Measurements from ENCODE around the gene PIGU. TPM values are rescaled to one million over a fixed set of nuclear protein-coding genes. Genes with fewer than 3 reads are reported as not detected.
"Not testable (repeated sequence)": the region's sequence is repeated elsewhere in the genome, so short reads cannot be mapped to it uniquely, and the experiment has no call there.

Gene PIGU
- total RNA-seq, 1 donor from 2014 or later = 11.7 TPM

DNA sequence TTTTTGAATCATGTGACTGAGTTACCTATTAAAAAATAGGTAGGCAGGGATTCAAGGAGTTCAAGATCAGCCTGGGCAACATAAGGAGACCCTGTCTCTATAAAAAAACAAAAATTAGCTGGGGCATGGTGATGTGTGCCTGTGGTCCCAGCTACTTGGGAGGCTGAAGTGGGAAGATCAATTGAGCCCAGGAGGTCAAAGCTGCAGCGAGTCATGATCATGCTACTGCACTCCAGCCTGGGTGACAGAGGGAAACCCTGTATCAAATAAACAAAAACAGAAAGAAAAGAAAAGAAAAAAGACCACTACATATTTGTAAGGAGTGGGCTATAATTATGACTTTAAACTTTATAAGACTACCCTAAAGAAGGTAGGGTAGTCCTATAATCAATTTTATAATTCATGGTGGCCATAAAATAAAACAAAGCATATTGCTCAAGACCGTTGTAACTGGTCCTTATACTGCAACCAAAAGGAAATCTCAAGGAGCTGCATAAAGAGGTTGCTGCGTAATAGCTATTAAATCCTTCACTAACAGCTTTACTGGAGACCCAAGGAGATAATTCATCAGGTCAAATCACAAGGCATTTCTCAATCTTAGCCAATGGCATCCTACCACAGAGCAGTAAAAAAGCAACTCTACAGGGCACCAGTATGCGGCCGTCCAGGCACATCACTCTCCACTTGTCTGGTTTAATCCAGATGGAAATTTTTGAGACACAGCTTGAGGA, 13.5 kb downstream of the PIGU start:
- DNase-seq (ENCODE audit: low spot score) = no peak

DNA sequence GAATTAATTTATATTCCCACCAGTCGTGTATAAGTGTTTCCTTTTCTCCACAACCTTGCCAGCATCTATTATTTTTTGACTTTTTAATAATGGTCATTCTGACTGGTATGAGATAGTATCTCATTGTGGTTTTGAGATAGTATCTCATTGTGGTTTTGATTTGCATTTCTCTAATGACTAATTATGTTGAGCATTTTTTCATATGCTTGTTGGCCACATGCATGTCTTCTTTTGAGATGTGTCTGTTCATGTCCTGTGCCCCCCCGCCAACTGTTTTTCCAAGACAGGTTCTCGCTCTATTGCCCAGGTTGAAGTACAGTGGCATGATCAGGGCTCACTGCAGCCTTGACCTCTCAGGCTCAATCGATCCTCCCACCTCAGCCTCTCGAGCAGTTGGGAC, 15.1 kb downstream of the PIGU start:
- not testable (repeated sequence) for DNase-seq (ENCODE audit: low spot score)

DNA sequence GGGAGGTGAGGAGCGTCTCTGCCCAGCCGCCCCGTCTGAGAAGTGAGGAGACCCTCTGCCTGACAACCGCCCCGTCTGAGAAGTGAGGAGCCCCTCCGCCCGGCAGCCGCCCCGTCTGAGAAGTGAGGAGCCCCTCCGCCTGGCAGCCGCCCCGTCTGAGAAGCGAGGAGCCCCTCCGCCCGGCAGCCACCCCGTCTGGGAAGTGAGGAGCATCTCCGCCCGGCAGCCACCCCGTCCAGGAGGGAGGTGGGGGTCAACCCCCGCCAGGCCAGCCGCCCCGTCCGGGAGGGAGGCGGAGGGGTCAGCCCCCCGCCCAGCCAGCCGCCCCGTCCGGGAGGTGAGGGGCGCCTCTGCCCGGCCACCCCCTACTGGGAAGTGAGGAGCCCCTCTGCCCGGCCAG, 18.2 kb downstream of the PIGU start:
- DNase-seq (ENCODE audit: low spot score) = not testable (repeated sequence)

DNA sequence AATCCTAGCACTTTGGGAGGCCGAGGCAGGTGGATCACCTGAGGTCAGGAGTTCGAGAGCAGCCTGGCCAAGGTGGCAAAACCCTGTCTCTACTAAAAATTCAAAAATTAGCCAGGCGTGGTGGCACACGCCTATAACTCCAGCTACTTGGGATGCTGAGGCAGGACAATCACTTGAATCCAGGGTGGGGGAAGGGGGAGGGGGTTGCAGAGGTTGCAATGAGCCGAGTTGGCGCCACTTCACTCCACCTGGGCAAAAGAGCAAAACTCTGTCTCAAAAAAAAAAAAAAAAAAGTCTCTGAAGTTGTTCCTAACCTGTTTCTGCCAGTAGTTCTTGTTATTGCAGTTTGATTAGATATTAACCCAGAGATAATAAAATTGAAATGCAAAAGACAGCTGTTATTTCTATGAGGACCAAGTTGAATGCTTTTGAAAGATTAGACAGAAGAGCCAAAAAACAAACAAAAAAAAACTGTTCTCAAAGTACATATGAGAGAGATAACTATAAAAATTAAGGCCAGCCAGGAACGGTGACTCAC, 22.6 kb downstream of the PIGU start:
- no peak for DNase-seq (ENCODE audit: low spot score)

DNA sequence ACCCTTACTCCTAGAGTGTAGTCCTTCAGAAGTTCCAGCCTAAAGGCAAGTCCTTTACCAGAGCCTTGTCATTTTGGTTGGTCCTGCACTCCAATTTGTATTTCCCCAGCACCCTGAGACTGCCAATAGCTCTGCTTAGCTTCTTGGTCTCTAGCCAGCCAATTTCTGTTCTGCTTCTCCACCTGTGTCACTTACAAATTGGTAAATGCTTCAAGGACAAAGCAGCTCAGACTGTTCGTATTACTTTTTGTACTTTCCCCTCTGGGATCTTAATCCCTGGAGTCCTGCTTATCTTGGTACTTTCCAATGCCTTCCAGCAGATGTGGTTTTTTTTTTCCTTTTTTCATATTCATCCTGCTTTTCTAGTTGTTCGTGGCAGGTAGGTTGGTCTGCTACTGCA, 25.7 kb downstream of the PIGU start:
- DNase-seq (ENCODE audit: low spot score) = no peak

DNA sequence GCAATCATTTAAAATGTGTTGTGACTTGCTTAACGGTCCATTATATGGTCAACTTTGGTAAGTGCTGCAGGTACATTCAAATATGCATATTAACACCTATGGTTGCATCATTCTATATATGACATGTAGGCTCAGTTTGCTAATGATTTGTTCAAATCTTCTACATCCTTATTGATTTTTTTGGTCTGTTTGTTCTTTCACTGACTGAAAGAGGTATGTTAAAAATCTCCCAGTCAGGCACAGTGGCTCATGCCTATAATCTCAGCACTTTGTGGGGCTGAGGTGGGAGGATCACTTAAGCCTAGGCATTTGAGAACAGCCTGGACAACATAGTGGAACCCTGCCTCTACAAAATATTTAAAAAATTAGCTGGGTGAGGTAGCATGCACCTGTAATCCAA, 29.2 kb downstream of the PIGU start:
- DNase-seq (ENCODE audit: low spot score) = no peak

DNA sequence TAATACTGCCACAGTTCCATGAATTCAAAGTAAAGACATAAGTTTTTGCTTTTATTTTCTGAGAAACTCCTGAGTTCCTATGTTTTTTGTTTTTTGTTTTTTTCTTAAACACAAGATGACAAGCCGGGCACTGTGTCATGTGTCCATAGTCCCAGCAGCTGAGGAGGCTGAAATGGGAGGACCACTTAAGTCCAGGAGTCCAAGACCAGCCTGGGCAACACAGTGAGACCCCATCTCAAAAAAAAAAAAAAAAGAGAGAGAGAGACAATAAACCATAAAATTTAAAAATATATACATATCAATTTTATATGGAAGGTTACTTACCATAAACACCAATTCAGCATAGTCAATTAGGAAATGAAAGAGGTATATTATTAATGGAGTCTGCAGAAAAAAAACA, 31.9 kb downstream of the PIGU start:
- no peak for DNase-seq (ENCODE audit: low spot score)

DNA sequence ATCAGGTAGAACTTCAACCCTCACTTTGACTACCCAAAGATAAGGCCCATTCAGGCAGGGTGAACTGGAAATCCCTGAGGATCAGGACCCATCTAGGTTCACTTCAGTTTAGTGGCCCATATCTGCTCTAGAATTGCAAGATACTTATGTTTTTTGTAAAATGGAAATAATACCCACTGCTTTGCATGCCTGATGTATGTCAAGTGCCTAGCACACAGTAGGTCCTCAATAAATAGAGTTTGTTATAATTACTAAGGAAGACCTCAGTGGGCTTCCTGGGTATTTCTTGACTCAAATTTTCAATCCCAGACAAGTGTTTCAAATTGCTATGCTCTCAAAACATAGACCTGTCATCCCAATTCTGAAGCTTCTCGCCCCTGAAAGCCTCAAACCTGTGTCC, 32.5 kb downstream of the PIGU start:
- no peak for DNase-seq (ENCODE audit: low spot score)

DNA sequence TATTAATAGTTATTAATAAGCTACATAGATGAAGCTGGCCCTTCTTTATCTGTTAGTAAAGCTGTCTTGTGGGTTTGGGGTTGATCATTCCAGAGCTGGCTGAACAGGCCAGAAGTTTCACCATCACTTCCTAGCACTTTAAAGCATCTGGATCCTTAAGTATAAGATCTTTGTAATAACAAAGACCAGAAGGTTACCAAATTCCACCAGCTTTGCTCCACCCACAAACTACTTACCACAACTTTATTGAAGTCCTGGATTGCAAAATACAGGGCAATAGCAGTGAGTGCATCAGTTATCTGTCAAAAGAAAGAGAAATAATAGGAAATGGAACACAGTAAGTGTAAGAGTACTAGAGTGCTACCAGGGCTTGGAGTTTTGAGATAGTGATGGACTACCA, 33.0 kb downstream of the PIGU start:
- no peak for DNase-seq (ENCODE audit: low spot score)

DNA sequence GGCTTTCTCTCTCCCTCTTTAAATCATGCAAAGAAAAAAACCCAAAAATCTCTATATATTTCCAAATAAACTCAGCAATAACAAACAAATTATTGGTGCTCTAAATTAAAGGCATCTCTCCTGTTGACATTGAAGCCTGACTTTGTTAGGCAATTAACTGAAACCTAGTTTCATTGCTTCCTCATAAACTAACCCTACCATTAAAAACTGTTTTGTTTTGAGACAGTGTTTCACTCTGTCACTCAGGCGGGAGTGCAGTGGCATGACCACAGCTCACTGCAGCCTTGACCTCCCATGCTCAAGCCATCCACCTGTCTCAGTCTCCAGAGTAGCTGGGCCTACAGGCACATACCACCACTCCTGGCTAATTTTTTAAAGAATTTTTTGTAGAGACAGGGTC, 34.9 kb downstream of the PIGU start:
- DNase-seq (ENCODE audit: low spot score) = no peak

DNA sequence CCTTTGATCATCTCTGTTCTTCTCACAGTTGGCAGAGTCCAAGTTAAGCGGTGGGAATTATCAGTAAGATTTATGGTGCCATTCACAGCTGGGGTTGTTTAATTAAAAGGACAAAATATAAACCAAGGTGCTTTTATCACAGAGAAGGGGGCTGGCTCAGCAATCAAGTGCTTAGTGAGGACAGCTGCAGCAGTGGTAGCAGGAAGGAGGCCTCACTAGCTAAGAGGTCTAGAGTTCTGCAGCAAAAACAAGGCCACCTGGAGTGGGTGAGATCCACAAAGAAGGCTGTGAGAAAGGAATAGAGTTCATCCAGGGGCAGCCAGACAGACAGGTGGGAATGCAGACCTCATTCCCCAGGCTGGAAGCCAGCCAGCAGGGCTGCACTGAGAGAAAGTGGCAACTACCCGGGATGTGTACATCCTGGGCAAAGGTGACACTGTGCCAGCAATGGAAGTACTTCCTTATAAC, 37.1 kb downstream of the PIGU start:
- no peak for DNase-seq (ENCODE audit: low spot score)

DNA sequence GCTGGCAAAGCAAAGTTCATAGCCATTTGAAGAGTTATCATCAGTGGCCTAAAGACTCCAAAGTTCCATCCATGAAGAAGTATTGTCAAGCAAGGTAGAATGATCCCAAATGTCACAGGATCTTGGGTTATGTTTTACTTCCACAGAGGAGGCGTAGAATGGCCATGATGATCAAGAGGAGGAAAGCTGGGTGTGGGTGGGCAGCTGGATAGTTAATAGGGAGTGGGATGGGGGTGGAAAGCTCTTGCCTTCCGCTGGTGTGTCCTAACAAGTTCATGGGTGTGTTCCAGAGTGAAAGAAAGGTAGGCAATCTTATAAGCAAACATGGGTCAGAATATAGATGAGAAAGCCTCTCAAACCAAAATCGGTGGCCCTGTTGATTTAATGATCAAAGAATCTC, 38.4 kb downstream of the PIGU start:
- no peak for DNase-seq (ENCODE audit: low spot score)

DNA sequence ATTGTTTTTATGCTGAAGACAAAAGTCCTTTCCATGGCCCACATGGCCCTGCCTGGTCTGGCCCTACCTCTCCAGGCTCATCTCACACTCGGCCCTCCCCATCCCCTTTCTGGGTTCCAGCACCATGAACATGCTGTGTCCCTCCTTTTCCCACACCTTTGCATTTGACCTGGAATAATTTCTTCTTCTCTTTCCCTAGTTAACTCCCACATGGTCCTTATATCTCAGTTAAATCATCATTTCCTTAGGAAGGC, 38.9 kb downstream of the PIGU start:
- no peak for DNase-seq (ENCODE audit: low spot score)

DNA sequence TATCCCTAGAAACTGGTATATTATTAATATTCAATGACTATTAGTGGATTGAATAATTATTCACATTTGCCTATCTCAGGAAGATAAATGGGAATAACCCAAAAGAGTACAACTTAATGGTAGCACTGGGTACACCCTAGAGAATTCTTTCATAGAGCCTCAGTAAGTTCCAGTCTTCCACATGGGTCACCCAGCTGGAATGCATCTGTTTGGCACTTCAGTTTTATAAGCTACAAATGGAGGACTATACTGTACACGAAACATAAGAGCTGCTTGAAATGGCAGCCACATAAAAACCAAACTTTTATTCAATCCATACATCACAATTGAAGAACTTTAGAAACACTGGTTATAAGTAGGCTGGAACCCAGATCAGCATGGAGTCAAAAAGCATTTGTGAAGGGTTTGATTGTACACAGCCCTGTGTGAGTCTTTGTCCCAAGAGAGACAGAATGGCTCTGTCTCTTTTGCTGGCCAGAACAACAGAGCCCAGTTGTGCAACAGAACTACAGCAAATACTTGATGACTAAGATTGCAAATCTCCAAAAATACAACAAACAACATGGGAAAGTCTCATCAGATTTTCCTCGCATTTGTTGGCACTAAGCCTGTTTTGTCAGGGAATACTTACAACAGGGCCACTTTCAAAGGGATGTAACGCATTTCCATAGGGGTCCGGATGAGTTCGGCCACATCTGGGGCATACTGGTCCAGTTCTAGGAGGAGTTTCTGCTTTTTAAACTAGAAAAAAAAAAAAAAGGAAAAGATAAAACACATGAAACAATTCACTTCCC, 39.5 kb downstream of the PIGU start:
- no peak for DNase-seq (ENCODE audit: low spot score)

DNA sequence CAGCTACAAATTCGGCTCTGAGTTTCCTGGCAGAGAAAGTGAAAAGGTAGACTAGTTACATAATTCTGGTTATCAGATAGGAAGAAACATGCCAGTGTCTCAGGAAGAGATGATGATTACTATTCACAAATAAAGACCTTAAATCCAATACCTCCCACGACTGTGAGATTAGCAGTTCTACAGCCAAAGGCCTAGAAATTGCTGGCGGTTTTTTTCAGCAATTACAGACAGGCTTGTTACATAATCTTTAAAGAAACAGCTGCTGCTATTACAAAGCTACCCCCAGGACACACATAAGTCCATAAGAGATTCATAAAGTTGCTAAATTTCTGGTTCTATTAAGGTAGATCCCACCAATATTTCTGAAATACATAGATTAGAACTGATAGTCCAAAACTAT, 40.2 kb downstream of the PIGU start:
- DNase-seq (ENCODE audit: low spot score) = no peak

DNA sequence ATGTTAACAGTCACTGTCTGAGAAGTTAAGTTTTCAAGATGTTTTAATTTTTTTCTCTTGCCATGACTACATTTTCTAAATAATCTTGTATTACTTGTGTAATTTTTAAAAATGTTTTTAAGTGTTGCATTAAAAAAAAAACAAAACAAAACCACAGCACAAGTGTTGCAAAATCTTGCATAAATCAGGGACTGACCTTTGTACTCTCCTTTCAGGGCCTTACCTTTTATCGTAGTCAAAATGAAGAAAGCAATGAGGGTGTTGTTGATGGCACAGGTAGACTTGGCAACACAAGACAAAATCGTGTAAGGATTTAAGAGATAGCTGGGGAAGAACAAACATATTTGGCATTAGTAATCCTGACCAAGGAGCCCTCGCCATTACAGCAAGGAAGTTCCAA, 42.5 kb downstream of the PIGU start:
- no peak for DNase-seq (ENCODE audit: low spot score)

DNA sequence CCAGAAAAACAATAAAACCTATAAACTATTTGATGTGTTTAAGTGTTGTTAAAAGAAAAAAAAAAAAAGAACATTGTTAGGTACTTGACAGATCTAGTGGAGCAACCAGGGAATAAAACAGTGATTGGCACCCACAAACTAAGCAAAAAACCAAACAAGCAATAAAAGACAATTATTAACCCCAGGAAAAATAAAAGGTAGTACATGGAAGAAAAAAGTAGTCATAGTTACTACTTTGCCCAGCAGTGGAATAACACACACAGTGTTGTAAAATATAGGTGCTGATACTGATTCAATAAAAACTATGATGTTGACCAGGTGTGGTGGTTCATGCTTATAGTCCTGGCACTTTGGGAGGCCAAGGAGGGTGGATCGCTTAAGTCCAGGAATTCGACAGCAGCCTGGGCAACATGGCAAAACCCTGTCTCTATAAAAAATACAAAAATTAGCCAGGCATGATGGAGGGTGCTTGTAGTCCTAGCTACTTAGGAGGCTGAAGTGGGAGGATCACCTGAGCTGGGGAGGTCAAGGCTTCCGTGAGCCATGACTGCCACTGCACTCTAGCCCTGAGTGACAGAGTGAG, 43.9 kb downstream of the PIGU start:
- DNase-seq (ENCODE audit: low spot score) = no peak

DNA sequence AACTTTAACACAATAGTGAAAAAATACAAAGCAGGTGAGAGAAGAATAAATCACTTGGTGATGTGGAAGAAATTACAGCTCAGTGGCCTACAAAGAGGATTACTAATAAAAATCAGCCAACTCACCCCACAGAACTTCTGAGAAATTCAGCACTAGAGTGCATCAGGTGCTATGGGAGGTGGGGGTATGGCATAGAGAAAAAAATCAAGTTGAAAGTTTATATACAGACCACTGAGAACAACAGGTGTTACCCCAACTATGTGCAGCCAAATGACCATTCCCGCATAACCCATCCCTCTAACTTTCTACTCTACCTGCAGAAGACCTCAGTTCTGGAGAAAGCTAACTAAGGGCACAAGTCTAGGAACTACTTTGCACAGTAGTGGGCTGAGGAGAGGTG, 47.0 kb downstream of the PIGU start:
- DNase-seq (ENCODE audit: low spot score) = no peak

DNA sequence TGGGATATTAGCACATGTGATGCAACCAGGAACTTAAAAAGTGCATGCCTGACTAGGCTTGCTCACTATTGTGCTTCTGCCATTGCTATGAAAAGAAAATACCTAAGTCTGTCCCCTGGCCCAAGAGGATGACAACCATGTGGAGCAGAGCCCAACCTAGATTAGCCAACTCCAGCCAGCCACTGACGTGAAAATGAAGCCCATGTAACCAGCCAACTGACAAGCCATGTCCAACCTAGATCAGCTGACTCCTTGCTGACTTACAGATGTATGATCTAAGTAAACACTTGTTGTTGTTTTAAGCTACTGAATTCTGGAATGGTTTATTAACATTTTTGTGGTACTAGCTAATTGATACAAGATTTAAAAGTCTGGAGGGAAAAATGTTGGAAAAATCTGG, 47.5 kb downstream of the PIGU start:
- DNase-seq (ENCODE audit: low spot score) = no peak

DNA sequence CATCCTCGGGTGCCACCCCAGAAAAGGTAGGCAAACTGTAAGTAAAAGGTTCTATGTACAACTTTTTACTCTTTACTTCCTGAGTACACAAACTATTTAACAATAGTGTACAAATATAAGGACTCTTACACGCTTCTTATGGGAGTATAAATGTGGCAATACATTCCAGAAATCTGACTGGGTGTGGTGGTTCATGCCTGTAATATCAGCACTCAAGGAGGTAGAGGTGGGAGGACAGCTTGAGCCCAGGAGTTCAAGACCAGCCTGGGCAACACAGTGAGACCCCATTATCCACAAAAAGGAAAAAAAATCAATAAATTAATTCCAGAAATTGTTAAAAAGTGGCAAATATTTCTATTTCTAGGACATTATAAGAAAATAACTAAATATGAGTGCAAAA, 48.9 kb downstream of the PIGU start:
- DNase-seq (ENCODE audit: low spot score) = no peak

DNA sequence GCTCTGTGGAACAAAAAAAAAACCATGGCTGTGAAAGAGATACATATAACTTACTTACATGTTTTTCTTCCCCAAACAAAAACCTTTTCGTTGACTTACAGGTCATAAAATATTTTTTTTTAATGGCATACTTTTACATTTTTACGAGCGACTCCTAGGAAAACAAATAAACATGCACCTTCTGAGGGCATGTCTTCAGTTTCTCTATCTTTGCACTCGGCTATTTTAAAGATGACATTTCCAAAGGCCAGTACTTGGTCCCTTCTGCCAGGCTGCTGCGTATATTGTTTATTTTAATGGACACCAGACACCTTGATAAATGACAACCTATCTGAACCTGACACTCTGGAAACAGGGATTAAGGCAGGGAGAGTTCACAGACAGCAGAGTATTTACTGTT, 49.4 kb downstream of the PIGU start:
- no peak for DNase-seq (ENCODE audit: low spot score)

DNA sequence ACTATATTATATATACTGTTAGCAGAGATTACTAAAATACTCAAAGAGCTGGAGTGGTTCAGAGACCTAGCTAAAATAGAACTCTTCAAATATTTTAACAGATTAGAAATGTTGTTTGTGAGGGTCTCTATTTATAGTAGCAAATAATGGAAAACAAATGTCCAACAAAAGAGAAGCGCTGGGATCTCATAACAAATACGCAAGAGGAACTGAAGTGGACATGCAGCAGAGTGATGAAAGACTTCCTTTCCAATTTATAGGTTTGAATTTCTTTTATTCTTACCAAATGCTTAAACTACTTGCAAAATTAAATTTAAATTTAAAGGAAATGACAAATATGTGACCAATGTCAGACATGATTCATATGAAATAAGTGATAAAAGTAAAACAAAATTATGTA, 49.9 kb downstream of the PIGU start:
- DNase-seq (ENCODE audit: low spot score) = no peak

DNA sequence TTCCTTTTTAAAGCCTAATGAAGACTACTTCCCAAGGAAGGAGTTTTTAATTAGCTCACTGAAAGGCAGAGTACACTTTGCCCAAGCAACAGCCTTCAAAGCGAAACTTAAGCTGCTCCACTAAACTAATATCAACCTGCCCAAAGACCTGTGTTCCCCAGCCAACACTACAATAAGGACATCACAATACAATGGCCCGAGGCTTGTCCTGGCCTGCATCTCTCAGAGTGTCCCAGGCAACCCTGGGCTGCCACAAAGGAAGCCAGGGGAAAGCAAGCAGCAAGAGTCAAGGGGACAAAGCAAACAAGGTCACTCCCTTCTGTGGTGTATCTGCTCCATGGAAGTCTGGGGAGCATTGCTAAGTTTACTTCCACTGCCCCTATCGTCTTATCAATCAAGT, 52.3 kb downstream of the PIGU start:
- DNase-seq (ENCODE audit: low spot score) = no peak
